Osteocyte (in vitro differentiated cells): ENCODE measurements around the gene CERS3. TPM values are rescaled to one million over a fixed set of nuclear protein-coding genes. Genes with fewer than 3 reads are reported as not detected.
A peak's percentile ranks its signal among the peaks of the same experiment; 100 is the strongest.

Source experiments
- DNase-seq: peaks from one replicate; pipeline ENCODE4 v3.0.0; 2021; ENCODE audit warnings: mixed read lengths; ENCODE audit not compliant: unreplicated experiment; ENCODE audit errors: extremely low spot score
- H3K27ac Mint-ChIP-seq: one replicate; pipeline ENCODE4 v1.8.0; 2021; ENCODE audit warnings: mild to moderate bottlenecking, mixed read lengths; ENCODE audit not compliant: unreplicated experiment
- H3K27me3 Mint-ChIP-seq: one replicate; pipeline ENCODE4 v1.8.0; 2021; ENCODE audit warnings: mixed read lengths; ENCODE audit not compliant: unreplicated experiment
- H3K36me3 Mint-ChIP-seq: one replicate; pipeline ENCODE4 v1.8.0; 2021; ENCODE audit warnings: mixed read lengths; ENCODE audit not compliant: unreplicated experiment
- H3K4me1 Mint-ChIP-seq: one replicate; pipeline ENCODE4 v1.8.0; 2021; ENCODE audit warnings: mixed read lengths; ENCODE audit not compliant: unreplicated experiment
- H3K4me3 Mint-ChIP-seq: one replicate; pipeline ENCODE4 v1.8.0; 2021; ENCODE audit warnings: mild to moderate bottlenecking, moderate library complexity, mixed read lengths; ENCODE audit not compliant: unreplicated experiment
- H3K9me3 Mint-ChIP-seq: one replicate; pipeline ENCODE4 v1.8.0; 2021; ENCODE audit warnings: mixed read lengths; ENCODE audit not compliant: unreplicated experiment
- CTCF ChIP-seq: fragments of 200-600 bp; sonication (generic); IDR thresholded peaks from 2 replicates; pipeline ENCODE4 v1.5.0; 2021; ENCODE audit warnings: antibody characterized with exemption, mild to moderate bottlenecking, moderate library complexity
- long read RNA-seq: library from polyadenylated mRNA; unstranded; transcript quantifications from one replicate; pipeline ENCODE4 v2.0.0, GENCODE V29; 2021
- total RNA-seq: library from RNA; stranded (reverse); gene quantifications from 2 replicates; pipeline ENCODE4 v1.2.1, GENCODE V29; 2021

Gene CERS3
- not detected in 2 replicates for total RNA-seq
- long read RNA-seq, result 0 reads

DNA sequence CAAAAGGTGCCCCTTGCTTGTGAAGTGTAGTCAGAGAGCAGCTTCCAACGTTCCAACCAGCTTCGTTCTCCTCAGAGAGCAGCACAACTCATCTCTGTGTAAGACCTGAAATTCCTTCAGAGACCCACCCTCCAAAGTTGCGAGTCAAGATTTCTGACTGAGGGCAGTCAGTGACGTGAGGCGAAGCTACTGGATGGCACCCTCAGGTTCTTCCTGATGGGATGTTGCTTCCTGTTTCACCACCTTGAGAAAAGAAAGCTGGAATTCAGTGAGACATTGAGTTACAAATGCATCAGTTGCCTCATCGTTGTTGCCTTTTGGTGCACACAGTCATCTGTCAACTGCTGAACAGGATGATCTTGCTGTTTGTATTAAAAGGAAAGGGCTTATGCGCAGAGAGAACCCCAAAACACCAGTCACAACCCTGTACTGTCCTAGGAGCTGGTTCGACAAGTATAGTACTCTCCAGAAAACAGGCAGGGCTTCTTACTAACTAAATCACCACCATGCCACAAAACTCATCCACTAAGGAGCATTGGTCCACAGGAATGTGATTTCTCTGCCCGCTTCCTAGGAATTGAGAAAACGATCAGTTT lies at the start of gene CERS3:
TSS of gene CERS3 (minus strand) at position 118 of the 596 bp plus-strand sequence. CDS start 27,101 bp downstream, outside the sequence.
- no peak for TF ChIP-seq CTCF
- Mint-ChIP-seq H3K36me3 (no peaks in the 10 kb centered on the region), H3K27ac (no peak within 1 kb of the TSS), H3K4me1 (no peaks in the 10 kb centered on the region), H3K4me3 (no peak within 1 kb of the TSS), H3K27me3 (peaks cover 2% of the 10 kb centered on the region), H3K9me3 (no peaks in the 10 kb centered on the region)
- DNase-seq, result no peak

- H3K9me3 Mint-ChIP-seq, result no peaks in the 10 kb centered on the region
- TF ChIP-seq CTCF, result no peak
- H3K27ac Mint-ChIP-seq, result no peak overlapping the region
- peaks cover 13% of the 10 kb centered on the region for H3K36me3 Mint-ChIP-seq
- no peak overlapping the region for H3K4me3 Mint-ChIP-seq
- H3K27me3 Mint-ChIP-seq, result no peaks in the 10 kb centered on the region
- no peaks in the 10 kb centered on the region for H3K4me1 Mint-ChIP-seq
- DNase-seq, result no peak
Observed at GRCh38 chr15:100573526-100573925, 44.8 kb upstream of the CERS3 start.

DNA sequence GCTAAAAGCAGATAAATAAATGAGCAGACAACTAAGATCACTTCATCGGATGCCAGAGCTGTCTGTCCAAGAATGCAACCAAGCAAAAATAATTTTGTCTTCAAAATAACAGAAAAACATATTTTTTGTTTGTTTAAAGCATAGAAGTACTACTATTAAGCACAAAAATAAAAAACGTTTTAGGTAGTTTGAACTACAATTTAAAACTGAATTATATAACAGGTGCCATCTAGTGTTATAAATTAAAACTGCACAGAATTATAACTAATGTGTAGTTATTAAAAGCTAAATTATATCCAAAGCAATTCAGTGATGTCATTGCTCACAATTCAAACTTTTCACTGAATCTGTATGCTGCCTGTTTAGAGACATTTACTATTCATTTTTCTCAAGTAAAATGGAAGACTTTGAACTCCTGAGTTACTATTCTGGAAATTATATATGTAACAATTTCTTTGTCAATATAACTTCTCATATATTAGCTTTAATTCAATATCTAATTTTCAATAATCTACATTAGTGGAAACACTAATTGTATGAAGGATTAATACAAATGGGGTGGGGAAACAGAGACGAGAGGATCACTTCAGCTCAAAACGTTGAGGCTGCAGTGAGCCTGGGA lies 43.7 kb upstream of the CERS3 start:
- no peak for DNase-seq
- Mint-ChIP-seq H3K4me3 (no peak overlapping the region), H3K4me1 (no peaks in the 10 kb centered on the region), H3K27ac (no peak overlapping the region), H3K27me3 (no peaks in the 10 kb centered on the region), H3K36me3 (peaks cover 13% of the 10 kb centered on the region), H3K9me3 (no peaks in the 10 kb centered on the region)
- peak; percentile 59 for TF ChIP-seq CTCF

DNA sequence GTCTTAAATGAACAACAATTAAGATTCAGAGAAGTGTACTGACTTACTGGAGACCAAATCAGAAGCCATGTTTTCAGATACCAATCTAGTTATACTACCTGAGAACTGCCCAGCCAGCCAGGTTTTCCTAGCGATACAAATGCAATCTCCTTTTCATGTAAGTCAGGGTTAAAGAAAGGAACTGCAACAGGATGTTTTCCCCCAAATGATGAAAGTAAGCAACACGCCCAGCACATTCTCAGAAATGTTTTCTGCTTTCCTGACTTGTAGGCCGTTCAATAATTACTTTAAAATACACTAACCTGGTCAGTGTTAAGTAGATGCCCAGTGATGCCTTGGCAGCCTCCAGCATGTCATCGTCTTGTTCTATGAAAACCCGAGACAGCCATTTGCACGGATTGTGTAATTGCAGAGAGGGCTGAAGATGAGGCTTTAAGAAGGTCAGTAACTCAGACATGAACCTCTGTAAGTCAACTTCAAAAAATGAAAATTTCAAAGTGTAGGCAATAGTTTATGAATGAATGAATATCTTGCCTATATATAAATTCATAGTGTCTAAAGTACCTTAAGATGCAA lies 42.9 kb upstream of the CERS3 start:
- Mint-ChIP-seq H3K4me3 (no peak overlapping the region), H3K27ac (no peak overlapping the region), H3K27me3 (no peaks in the 10 kb centered on the region), H3K4me1 (no peaks in the 10 kb centered on the region), H3K36me3 (peaks cover 13% of the 10 kb centered on the region), H3K9me3 (no peaks in the 10 kb centered on the region)
- no peak for DNase-seq
- TF ChIP-seq CTCF, result no peak

- TF ChIP-seq CTCF, result no peak
- no peaks in the 10 kb centered on the region for H3K9me3 Mint-ChIP-seq
- no peak overlapping the region for H3K27ac Mint-ChIP-seq
- H3K27me3 Mint-ChIP-seq, result no peaks in the 10 kb centered on the region
- H3K36me3 Mint-ChIP-seq, result peaks cover 13% of the 10 kb centered on the region
- no peak overlapping the region for H3K4me3 Mint-ChIP-seq
- no peaks in the 10 kb centered on the region for H3K4me1 Mint-ChIP-seq
- no peak for DNase-seq
Observed at GRCh38 chr15:100570735-100571313, 42.1 kb upstream of the CERS3 start.
